HG02763 (cell line): ENCODE measurements around the gene RBM19.

Experiments
- ATAC-seq: cut with Tn5 transposase; IDR thresholded peaks from one replicate; pipeline ENCODE4 v1.9.1; 2021; ENCODE audit warnings: mild to moderate bottlenecking, moderate library complexity; ENCODE audit not compliant: unreplicated experiment

RBM19 gene

DNA sequence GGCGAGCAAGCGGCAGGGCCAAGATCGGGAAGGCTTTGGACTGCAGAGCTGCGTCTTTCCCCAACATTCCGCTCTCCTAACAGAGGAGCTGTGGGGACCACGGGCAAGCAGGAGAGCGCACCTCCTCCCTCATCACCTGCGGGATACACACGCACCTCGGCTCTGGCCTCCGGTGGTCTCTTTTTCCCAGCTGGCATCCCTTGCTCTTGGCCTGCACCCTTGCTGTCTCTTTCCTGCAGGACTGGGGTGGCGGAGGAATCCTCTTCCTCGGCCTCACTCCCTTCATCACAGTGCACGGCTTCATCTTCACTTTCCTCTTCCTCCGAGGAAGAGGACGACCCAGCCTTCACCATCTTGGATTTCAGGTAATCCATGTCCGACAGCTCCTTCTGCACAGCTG, 8.5 kb downstream of the RBM19 start:
- no peak for ATAC-seq

DNA sequence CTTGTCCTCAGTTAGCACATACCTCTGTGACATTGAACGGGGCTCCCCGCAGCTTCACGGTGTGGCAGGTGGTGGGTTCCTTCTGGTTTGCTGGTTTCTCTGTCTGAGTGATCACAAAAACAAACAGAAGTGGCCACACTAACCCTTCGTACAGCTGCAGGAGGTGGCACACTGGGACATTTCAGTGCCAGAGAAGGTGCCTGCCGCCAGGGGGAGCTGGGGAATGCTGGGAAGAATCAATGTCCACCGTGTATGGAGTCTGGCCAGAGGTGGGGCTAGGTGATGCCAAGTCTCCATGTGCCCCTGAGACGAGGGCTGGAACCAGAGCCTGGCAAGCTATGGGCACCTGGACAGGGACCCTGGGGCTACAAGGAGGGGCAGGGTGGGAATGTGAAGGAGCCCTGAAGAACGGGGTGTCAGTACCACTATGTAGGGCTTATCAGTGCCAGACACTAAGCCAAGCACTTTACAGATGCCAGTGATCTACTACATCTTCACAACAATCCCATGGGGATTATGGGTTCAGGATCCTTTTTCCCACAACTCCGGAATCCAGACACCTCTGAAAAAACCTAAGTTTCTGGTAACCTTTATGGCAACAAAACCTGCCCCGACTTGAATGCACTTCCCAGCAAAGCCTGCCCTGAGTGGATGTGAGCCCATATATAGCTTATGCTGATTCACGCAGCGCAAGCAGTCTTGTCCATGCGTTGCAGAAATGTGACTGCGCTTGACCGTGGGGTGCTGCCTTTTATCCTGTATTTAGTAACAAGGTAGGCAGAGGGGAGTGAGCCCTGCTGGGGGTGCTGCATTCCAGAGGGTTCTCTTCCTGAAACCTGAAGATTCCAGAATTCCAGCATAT, 10.8 kb downstream of the RBM19 start:
- ATAC-seq, result no peak

DNA sequence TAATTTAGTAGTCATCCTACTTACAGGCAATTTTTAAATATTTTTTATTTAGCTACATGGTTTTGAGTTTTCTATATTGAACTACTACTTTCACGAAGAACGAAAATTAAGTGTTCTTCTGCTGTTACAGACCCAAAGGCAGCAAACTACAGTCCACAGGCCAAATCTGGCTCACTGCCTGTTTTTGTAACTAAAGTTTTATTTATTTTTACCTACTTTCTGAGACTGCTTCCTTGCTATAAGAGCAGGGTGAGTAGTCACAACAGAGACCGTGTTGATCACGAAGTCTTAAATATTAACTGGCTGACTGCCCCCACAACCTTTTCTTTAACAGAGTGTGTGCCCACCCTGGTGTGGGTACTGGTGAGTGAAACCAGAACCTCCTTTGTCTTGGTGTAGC, 11.6 kb downstream of the RBM19 start:
- ATAC-seq, result no peak

DNA sequence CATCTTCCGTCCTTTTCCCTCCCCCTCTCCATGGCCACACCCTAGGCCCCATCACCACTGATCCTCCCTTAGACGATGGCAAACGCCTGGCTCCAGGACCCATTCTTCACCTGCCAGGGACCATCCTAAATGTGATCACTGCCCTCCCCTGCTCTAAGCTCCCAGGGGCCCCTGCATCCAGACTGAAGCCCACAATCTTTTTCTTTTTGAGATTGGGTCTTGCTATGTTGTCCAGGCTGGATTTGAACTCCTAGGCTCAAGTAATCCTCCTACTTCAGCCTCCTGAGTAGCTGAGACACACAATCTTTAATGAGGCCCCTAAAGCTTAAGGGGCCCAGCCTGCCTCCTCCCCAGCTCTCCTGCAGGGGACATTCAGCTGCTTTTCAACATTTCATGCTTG, 15.3 kb downstream of the RBM19 start:
- no peak for ATAC-seq

DNA sequence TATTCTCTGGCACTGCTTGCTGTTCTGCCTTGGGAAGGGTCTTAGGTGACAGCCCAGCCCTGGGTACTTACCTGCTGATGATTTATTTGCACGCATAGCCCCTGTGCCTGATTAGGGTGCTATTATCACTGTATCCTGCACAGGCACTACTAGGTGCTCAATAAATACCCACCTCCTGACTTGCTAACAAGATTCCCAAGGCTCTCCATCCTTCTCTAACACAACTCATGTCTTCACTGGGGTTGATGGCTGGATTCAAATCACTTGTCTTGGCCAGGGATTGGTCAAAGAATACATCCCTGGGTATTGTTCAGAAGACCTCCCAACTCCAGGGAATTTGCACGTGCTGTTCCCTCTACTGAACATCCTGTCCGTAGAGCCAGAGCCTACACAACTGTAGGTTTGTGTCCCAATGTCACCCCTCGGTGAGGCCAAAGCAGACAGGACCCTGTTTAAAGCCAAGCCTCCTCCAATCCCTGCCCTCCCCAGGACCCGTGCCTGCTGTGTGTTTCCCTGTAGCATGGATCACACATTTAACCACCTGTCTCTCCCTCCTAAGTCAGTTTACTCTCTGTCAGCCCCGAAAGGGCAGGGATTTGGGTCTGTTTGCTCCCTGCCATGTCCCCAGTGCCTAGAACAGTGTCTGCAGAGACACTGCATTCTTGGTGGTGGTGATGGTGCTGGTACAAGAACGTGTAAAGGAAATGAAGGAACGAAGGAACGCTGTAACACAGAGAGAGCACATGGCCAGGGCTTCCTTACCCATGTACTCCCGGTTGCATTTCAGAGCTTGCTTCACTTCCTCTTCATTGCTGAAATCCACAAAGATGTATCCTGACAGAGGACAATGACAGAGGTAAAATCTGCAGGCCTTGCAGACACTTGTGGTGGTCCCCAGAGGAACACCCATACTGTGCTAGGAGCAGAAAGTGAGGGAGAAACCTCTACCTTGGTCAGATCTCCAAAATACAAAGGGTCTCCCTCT, 16.5 kb downstream of the RBM19 start:
- ATAC-seq, result no peak

DNA sequence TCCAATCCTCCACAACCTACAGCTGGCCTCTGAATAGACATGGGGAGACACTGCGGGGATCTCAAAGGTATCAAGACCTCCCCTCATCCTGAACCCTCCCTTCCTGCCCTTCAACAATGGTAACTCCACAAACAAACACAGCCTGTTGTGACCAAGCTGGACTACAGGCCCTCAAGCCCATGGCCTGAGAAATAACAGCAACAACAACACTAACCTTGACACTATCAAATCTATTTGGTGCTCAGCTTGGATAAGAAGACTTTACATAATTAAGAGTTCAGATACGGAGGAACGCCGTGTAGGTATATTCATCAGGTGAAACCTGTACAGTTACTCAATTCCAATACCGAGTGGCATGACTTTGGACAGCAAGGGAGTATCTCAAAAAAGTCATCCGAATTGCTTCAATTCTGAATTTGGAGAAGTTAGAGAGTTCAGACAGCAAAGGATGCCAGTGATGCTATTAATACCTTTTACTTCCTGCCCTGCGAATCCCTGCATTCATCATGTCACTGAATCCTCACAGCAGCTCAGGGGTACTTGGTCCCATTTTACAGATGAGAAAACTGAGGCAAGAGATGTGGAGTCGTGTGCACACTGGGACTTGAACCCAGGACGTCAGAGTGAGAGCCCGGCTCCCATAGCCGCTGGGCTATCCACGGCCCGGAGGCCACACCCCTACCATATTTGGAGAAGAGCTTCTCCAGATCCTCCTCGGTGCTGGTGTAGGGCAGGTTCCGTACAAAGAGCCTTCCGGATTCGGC, 17.8 kb downstream of the RBM19 start:
- ATAC-seq, result no peak

DNA sequence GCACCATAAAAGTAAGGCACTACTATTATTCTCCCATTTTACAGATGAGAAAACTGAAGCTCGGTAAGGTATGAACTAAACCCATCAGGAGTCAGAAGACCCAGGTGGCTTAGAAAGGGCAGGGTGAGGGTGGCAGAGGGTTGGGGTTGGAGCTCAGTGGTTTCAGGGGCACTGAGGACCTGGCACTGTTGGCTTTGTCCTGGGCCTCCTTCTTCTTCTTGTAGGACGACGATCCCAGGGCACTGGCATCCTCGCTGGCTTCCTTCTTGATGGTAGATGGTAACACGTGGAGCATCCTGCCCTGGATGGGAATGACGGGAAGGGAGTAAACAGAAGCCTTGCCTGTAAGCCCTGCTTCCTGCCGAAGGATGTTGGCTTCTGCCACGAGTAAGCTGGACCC, 19.9 kb downstream of the RBM19 start:
- no peak for ATAC-seq

DNA sequence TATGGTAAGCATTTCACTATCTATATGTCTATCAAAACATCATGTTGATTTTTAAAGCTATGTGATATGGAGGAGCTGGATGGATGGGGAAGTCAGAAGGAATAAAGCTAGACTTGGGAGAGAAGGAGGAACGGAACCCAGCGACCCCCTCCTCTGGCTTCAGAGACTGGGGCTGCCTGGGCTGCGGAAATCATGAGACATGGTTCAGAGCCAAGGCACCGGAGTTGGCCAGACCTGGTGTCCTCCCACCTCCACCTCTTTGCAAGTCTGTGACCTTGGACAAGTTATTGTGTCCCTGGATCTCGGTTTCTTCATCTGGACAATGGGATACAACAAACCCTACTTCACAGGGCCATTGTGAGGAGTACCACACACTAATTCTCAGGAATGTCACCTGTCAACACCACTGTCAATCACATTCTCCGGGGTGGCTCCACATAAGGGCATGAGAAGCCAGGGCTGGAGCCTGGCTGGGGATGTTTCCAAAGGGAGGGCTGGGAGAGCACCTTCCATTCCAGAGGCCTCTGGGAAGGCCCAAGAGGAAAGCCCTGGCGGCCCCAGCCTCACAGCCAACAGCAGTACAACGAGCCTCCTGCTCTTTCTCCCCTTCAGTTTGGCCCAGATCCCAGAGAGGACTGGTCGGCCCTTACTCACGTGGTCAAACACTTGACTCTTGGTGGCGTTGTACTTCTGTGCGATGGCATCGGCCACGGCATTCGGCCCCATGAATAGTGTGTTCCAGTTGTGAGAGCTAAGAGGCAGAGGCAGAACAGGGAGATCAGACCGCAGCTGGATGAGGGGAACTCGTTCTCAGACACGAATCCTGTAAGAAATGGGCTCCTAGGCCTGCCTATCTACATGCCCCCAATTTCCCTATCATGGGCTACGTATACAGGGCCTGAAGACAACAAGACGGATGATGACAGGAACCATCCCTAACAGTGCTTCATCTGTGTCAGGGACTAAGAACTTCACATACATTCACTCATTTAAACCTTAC, 20.7 kb downstream of the RBM19 start:
- no peak for ATAC-seq

DNA sequence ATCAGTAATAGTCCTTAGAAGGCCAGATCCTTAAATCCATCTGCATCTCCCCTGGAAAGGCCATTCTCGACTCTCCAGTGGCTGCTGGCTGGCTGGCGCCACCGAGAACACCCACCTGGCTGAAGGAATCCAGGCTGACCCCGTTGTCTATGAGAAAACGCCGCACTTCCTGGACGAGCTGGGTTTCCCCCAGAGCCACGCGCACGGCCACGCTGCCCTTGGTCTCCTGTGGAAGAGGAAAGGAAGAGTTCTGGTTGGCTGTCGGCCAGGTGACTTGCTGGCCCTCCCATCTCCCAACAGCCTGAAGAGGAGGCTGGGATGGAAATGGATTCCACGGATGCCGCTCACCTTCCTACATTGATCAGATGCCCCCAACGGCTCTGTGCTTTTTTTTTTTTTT, 23.9 kb downstream of the RBM19 start:
- no peak for ATAC-seq

DNA sequence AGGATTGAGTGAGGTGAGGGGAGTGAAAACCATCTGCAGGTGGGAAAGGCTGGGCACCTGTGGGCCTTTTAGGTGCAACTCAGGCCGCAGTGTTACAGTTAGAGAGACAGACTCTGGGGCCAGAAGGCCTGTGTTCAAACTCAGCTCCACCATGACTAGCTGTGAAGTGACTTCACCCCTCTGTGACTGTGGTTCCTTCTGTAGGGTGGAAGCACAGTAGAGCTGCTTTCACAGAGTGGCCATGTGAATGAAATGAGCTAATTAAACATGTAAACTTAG, 25.0 kb downstream of the RBM19 start:
- ATAC-seq, result no peak

DNA sequence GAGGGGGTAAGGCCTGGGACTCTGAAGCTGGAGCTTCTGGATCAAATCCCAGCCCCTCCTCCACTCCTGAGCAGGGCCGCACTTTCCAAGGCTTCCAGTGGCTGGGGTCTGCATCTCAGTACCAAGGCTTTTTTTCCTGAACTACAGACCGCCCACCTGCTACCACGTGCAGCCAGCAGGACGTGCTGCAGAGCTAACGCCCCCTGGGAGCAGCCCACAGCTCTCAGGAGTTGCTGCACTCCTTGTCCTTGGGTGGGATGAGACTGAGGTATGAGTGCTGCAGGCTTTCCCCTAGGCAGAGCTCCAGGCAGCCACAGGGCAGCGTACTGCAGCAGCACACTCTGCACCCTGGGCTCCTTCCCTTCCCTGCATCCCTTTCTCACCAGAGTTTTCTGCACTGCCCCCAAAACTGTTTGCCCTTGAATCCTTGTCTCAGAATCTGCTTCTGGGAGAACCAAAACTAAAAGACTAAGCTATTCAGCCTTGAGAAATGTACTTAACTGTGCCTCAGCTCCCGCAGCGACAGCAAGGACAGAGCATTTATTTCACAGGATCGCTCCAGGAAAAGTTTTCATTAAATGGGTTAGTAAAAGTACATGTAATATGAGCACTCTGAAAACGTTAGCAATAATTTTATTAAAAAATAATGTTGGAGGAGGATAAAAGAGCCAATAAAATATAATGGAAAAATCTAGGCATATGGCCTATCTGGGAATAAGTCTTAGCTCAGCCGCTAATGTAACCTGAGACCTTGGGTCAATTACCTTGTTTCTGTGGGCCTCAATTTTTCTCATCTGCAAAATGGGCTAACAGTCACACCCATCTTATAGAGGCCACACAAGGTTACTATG, 25.5 kb downstream of the RBM19 start:
- no peak for ATAC-seq

DNA sequence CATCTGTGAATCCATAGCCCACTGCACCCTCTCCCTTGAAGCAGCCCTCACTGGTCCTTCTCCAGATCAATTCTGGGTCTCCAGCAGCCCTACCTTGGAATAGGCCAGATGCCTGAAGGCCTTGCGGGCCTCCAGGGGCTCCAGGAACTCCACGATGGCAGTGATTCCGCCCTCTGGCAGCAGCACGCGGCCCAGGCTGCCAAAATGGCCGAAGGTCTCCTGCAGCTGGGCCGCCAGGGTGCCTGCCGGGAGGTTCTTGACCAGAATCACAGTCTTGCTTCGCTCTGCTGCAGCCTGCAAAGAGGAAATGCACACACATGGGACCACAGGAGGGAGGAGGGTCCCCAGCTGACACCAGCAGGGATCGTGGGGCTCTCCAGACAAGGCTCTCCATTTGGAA, 26.3 kb downstream of the RBM19 start:
- ATAC-seq, result no peak

DNA sequence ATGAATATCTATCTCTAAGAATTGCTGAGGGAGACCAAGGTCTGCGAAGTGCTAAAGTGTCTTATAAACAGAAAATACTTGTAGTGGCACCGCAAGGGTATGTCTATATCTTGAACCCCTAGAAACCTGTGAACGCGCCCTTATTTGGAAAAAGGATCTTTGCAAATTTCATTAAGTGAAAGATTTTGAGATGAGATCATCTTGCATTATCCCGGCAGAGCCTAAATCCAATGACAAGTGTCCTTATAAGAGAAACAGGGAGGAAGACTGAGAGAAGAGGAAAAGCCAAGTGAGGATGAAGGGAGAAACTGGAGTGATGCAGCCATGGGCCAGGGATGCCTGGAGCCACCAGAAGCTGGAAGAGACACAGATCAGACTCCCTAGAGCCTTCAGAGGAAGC, 27.7 kb downstream of the RBM19 start:
- no peak for ATAC-seq

DNA sequence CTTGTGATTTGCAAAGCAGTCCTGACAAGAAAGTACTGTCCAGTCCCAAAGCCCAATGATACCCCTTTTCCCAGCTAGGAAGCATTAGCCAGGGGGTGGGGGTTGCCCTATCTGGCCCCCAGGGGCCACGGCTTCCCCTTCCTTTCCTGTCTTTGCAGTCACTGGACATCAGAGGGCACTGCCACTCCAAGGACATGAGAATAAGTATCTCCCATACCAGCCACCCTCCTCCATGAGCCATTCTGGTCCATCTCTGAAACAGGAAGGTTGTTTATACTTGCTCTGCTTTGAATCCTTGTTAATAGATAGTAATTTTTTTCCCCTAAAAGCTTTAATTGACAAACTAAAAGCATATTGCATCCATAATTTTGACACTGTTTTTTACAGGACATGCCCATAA, 29.7 kb downstream of the RBM19 start:
- no peak for ATAC-seq

DNA sequence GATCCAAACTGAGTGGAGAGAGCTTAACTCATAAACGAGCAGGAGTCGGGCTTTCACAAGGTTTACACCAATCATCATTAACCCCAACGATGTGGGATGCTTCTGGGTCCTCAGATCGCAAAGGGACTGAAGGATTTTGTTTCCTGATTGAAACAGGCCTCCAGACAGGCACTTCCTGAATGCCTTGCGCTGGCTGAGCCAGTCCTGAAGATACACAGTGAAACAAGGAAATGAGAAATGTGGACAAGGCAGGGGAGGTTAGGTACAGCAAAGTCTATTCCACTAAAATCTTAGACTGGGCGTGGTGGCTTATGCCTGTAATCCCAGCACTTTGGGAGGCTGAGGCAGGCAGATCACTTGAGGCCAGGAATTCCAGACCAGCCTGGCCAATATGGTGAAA, 30.7 kb downstream of the RBM19 start:
- no peak for ATAC-seq

DNA sequence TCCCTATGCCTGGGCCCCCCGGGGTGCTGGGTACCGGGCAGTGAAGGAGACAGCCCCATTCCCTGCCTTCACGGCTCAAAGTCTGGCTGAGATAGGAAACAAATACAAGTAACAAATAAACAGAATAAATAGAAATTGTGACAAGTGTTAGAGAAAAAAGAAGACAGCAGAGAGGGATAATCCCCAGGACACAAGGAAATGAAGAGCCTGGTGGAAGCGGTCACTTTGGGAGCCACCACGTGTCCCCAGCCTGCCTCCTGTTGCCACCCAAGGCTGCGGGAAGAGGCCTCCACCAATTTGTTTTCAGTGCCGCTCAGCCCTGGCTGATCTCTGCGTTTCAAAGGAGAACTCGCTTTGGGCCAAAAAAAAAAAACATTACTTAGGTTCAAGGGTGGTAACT, 31.2 kb downstream of the RBM19 start:
- ATAC-seq, result no peak

DNA sequence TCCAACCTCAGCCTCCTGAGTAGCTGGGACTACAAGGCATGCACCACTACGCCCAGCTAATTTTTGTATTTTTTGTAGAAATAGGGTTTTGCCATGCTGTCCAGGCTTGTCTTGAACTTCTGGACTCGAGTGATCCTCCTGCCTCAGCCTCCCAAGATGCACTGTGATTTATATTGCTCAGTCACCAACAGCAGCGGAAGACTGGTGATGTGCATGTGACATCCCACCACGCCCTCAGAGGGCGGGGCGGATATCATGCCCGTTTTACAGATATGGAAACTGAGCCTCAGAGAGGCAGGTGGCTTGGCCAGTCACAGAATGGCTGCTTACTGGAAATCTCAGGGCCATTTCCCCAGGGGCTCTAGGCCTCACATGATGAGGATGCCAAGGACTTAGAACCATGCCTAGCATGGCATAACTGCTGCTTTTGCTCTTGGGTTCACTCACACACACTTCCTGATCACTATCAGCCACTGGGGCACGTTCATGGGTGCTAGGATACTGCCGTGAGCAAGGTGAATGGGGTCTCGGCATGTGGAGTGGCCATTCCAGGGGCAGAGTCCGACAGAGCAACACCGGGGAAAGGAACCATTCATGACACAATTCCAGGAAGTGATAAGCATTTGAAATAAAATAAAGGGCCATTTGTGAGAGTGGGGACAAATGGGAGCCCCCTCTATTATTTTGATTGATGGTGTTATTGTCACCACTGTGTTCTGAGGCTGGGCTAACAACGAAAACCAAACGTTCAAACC, 31.9 kb downstream of the RBM19 start:
- no peak for ATAC-seq

DNA sequence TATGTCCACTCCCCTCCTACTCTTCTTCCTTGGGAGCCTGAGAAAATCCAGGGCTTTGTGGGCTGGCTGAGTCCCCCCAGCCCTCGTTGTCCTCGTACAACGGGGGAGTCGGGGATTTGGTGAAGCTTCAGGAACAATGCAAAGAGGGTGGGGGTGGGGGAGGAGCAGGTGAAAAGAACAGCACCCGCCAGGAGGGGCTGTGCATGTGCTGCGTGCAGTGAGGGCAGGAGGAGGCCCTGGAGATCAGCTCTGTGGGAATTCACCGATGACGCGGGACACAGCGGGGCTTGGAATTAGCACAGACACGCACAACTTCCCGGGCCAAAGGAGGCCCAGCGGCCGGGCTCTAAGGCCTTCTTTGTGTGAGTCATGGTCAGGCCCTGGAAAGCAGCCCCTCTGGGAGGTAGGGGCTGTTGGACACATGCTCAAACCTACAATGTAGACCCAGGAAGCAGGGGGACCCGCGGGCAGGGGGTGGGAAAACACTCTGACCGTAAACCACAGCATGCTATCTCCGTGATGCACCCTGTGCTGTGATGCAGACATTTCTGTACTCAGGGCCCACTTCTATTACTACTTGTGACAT, 32.8 kb downstream of the RBM19 start:
- ATAC-seq, result no peak
